Osteoblast (primary cell): ENCODE data around the gene CXXC5. TPM values are rescaled to one million over a fixed set of nuclear protein-coding genes. Genes with fewer than 3 reads are reported as not detected.

Experiments
- DNase-seq: peaks from one replicate; pipeline ENCODE4 v3.0.0; 2011; ENCODE audit warnings: low spot score, mixed read lengths; ENCODE audit not compliant: insufficient read length; ENCODE audit errors: missing footprints
- H2AFZ ChIP-seq: 2 replicates; pipeline ENCODE4 v1.6.0; 2011; ENCODE audit warnings: mild to moderate bottlenecking, low read length
- H3K27ac ChIP-seq: 2 replicates; pipeline ENCODE4 v1.5.1; 2011; ENCODE audit warnings: mild to moderate bottlenecking, low read depth, low read length, moderate library complexity
- H3K27me3 ChIP-seq: 2 replicates; pipeline ENCODE4 v1.6.0; 2012; ENCODE audit warnings: mild to moderate bottlenecking, control low read depth, inconsistent platforms, low read length, moderate library complexity; ENCODE audit not compliant: insufficient read depth
- H3K36me3 ChIP-seq: 2 replicates; pipeline ENCODE4 v1.5.1; 2011; ENCODE audit warnings: mild to moderate bottlenecking, low read length, control low read depth, moderate library complexity; ENCODE audit not compliant: insufficient read depth
- H3K4me1 ChIP-seq: 2 replicates; pipeline ENCODE4 v1.5.1; 2011; ENCODE audit warnings: mild to moderate bottlenecking, low read length, control low read depth, moderate library complexity; ENCODE audit not compliant: insufficient read depth
- H3K4me2 ChIP-seq: 2 replicates; pipeline ENCODE4 v1.6.0; 2011; ENCODE audit warnings: mild to moderate bottlenecking, low read length; ENCODE audit not compliant: insufficient read depth
- H3K4me3 ChIP-seq: fragments of 200-600 bp; sonication (generic); 3 replicates; pipeline ENCODE4 v1.5.1; 2012; ENCODE audit warnings: mild to moderate bottlenecking, low read length, inconsistent platforms; ENCODE audit not compliant: insufficient read depth
- H3K79me2 ChIP-seq: 2 replicates; pipeline ENCODE4 v1.6.0; 2012; ENCODE audit warnings: mild to moderate bottlenecking, low read length, control low read depth, inconsistent platforms; ENCODE audit not compliant: insufficient read depth
- H3K9me3 ChIP-seq: 2 replicates; pipeline ENCODE4 v1.5.1; 2011; ENCODE audit warnings: low read depth, low read length, control low read depth
- H4K20me1 ChIP-seq: 2 replicates; pipeline ENCODE4 v1.6.0; 2012; ENCODE audit warnings: mild to moderate bottlenecking, low read length, control low read depth; ENCODE audit not compliant: insufficient read depth
- CTCF ChIP-seq: IDR thresholded peaks from 2 replicates; pipeline ENCODE4 v1.5.1; 2011; ENCODE audit warnings: mild to moderate bottlenecking, low read depth, low read length, moderate library complexity; ENCODE audit errors: extremely low read depth
- total RNA-seq: library from RNA; depleted of rRNA; stranded (reverse); fragments of >200 nt; gene quantifications from 2 replicates; pipeline ENCODE4 v1.2.3, GENCODE V29; 2012

The CXXC5 gene
- total RNA-seq, 1 donor, result 186 TPM

GRCh38 chr5:139636975-139637408 is 11.2 kb upstream of the CXXC5 start:
- Histone ChIP-seq H4K20me1 (peaks cover 5% of the 10 kb centered on the region), H3K4me1 (peaks cover 48% of the 10 kb centered on the region), H3K4me3 (peak overlapping the region; percentile 69), H3K9me3 (no peaks in the 10 kb centered on the region), H3K36me3 (no peaks in the 10 kb centered on the region), H3K4me2 (peak overlapping the region; percentile 81), H3K79me2 (peaks cover 12% of the 10 kb centered on the region), H3K27me3 (no peaks in the 10 kb centered on the region), H2AFZ (no peak overlapping the region), H3K27ac (peak overlapping the region; percentile 66)
- TF ChIP-seq CTCF, result no peak
- DNase-seq, result peak; percentile 89

- no peak for TF ChIP-seq CTCF
- Histone ChIP-seq H3K79me2 (peaks cover 12% of the 10 kb centered on the region), H3K36me3 (no peaks in the 10 kb centered on the region), H4K20me1 (peaks cover 5% of the 10 kb centered on the region), H3K9me3 (no peaks in the 10 kb centered on the region), H3K4me1 (peaks cover 51% of the 10 kb centered on the region), H3K27ac (peak overlapping the region; percentile 96), H2AFZ (peak overlapping the region; percentile 79), H3K4me3 (peak overlapping the region; percentile 69), H3K27me3 (no peaks in the 10 kb centered on the region), H3K4me2 (peak overlapping the region; percentile 81)
- DNase-seq, result peak; percentile 99
Observed at GRCh38 chr5:139637438-139638089, 10.6 kb upstream of the CXXC5 start.

GRCh38 chr5:139638090-139638735 is 9.9 kb upstream of the CXXC5 start:
- Histone ChIP-seq H4K20me1 (peaks cover 5% of the 10 kb centered on the region), H3K4me1 (peaks cover 51% of the 10 kb centered on the region), H3K79me2 (peaks cover 12% of the 10 kb centered on the region), H3K27ac (peak overlapping the region; percentile 96), H3K36me3 (no peaks in the 10 kb centered on the region), H3K27me3 (no peaks in the 10 kb centered on the region), H3K9me3 (no peaks in the 10 kb centered on the region), H3K4me3 (peak overlapping the region; percentile 69), H3K4me2 (peak overlapping the region; percentile 81), H2AFZ (peak overlapping the region; percentile 79)
- peak; percentile 99 for DNase-seq
- no peak for TF ChIP-seq CTCF

GRCh38 chr5:139638736-139639618 is 9.2 kb upstream of the CXXC5 start:
- no peaks in the 10 kb centered on the region for H4K20me1 ChIP-seq
- no peaks in the 10 kb centered on the region for H3K27me3 ChIP-seq
- H3K9me3 ChIP-seq, result no peaks in the 10 kb centered on the region
- H3K27ac ChIP-seq, result peak overlapping the region; percentile 96
- H3K79me2 ChIP-seq, result peaks cover 8% of the 10 kb centered on the region
- DNase-seq, result peak; percentile 80
- peak overlapping the region; percentile 69 for H3K4me3 ChIP-seq
- H3K4me1 ChIP-seq, result peaks cover 51% of the 10 kb centered on the region
- no peak for TF ChIP-seq CTCF
- H3K4me2 ChIP-seq, result peak overlapping the region; percentile 81
- H2AFZ ChIP-seq, result no peak overlapping the region
- H3K36me3 ChIP-seq, result no peaks in the 10 kb centered on the region
